Measurements from ENCODE around the gene AK3. TPM values are rescaled to one million over a fixed set of nuclear protein-coding genes. Genes with fewer than 3 reads are reported as not detected.
A peak's percentile ranks its signal among the peaks of the same experiment; 100 is the strongest.

The AK3 gene
- total RNA-seq, 1 experiment from 2014 or later, result 21.9 TPM

- DNase-seq (ENCODE audit: extremely low read depth, low read depth), result no peak
Measured at GRCh38 chr9:4709380-4709779, 31.6 kb downstream of the AK3 start.

- DNase-seq (ENCODE audit: extremely low read depth, low read depth), result no peak
Measured at GRCh38 chr9:4706971-4707622, 33.9 kb downstream of the AK3 start.

DNA sequence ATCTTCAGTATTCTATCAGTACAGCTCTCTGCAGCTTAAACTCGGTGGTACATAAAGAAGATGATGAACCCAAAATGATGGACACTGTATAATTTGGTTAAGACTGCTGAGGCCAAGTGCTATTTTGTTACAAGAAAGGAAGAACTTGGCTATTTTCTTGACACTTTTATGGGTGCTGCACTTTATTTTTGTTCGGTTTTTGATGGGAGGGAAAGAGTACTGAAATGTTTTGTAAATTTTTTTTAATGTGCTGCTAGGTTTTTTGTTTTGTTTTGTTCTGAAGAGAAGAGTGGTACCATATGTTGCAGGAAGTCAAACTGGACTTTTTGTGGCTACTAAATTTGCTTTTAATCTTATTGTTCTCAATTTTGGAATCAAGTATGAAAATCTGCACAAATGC, 35.0 kb downstream of the AK3 start:
- DNase-seq (ENCODE audit: extremely low read depth, low read depth), result no peak

- no peak for DNase-seq (ENCODE audit: extremely low read depth, low read depth)
Measured at GRCh38 chr9:4704129-4704528, 36.9 kb downstream of the AK3 start.

- DNase-seq (ENCODE audit: extremely low read depth, low read depth), result no peak
Measured at GRCh38 chr9:4701526-4701925, 39.5 kb downstream of the AK3 start.

DNA sequence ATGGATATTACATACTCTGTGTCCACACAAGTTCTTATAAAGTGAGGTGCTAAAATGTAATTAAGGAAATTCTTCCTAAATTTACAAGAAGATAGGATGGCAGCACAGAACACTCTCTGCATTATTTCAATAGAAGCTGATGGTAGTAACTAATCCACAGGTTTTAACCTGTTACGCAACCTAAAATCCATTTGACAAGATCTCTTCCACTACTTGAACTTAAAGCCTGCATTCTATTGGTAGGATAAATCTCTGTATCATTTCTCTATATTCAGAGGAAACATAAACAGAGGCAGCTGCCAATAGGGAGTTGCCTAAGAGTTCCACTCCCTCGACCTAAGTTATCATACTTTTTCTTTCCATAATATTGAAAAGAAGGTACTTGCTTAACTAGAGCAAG, 40.1 kb downstream of the AK3 start:
- no peak for DNase-seq (ENCODE audit: extremely low read depth, low read depth)

DNA sequence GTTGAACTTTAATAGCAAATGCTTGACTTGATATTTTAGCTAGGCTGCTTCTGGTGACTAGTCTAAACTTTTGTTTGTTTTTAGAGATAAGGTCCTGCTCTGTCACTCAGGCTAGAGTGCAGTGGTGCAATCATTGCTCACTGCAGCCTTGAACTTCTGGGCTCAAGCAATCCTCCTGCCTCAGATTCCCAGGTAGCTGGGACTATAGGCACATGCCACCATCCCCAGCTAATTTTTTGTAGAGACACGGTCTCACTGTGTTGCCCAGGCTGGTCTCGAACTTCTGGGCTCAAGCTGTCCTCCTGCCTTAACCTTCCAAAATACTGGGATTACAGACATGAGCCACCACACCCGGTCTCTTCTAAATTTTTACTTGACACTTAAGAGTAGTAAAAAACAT, 40.9 kb downstream of the AK3 start:
- no peak for DNase-seq (ENCODE audit: extremely low read depth, low read depth)

- DNase-seq (ENCODE audit: extremely low read depth, low read depth), result no peak
Measured at GRCh38 chr9:4691795-4692194, 49.2 kb downstream of the AK3 start.

- no peak for DNase-seq (ENCODE audit: extremely low read depth, low read depth)
Measured at GRCh38 chr9:4690144-4690543, 50.9 kb downstream of the AK3 start.

- no peak for DNase-seq (ENCODE audit: extremely low read depth, low read depth)
Measured at GRCh38 chr9:4689687-4690104, 51.3 kb downstream of the AK3 start.

DNA sequence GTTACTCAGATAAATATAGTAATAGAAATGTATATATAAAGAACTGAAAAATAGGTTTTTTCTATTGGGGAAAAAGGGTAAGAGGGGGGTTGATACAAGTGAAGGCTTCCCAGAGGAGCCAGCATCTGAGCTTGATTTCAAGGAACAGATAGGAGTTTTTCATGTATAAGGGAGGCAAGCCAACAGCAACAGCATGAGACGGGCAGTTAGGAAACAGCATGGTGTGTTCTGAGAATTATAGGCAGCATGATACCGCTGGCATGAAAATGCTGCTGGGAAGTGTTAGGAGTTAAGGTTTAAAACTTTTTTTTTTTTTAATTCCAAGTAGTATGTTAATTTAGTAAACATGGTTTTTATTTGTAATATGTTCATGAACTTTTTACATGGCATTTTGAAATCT, 52.0 kb downstream of the AK3 start:
- DNase-seq (ENCODE audit: extremely low read depth, low read depth), result no peak

DNA sequence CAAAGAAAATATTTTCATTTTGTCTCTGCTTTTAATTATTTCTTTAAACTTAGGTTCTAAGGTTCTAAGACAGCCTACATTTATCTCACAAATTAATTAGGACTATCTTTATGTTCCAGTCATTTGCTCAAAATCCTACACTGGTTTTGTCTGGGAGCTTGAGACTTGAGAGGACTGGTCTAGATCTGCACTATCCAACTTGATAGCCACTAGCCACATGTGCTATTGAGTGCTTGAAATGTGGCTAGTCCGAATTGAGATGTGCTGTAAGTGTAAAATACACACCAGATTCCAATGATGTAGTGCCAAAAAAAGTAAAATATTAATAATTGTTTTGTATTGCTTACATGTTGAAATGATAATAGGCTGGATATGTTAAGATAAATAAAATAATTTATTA, 54.4 kb downstream of the AK3 start:
- DNase-seq (ENCODE audit: extremely low read depth, low read depth), result no peak

DNA sequence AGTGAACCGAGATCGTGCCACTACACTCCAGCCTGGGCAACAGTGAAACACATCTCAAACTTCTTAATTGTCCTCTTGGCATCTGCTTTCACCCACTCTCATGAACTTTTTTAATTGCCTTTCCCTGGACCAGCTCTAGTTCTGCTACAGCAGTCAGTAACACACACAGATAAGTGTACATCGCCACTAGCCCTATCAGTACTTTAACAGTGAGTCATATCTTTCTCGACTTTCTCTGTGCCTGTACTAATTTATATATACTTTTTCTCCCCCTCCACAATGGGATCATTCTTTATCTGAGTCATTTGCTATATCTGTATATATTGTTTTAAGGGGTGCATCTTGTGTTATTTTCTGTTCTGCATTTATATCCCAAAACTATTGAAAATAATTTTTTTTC, 54.9 kb downstream of the AK3 start:
- DNase-seq (ENCODE audit: extremely low read depth, low read depth), result no peak

GRCh38 chr9:4684820-4685219, 56.2 kb downstream of the AK3 start:
- no peak for DNase-seq (ENCODE audit: extremely low read depth, low read depth)

DNA sequence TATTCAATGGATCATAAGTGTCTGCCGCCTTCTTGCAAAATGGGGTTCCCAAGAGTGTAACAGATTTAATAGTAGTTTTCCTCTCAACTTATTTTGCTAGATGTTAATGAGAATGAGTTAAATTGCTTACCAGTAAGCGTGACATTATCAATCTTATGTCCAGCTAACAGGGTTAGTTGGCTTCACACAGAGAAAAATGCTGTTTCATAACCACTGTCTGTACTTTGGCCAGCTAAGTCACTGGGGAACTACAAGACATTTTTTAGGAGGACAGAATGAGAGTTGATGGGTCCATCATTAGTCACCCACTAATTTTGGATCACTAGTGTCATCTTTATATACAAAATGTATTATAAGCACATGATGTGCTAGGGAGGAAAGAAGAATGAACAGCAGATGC, 60.3 kb downstream of the AK3 start:
- no peak for DNase-seq (ENCODE audit: extremely low read depth, low read depth)

DNA sequence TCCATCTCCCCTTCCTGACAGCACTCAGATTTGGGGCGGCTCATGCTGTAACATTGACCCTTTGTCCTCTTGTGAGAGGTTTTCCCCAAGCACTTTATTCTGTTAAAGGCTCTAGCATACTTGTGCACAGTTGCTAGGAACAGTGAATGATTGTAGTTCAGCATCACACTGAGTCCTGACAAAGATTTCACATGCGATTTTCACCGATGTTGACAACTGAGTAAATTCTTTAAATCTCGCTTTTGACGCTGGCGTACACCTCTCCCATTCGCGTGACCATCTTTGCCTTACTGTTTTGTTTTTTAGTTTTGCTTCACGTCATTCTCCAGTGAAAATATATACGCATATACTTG, 60.9 kb downstream of the AK3 start:
- no peak for DNase-seq (ENCODE audit: extremely low read depth, low read depth)

DNA sequence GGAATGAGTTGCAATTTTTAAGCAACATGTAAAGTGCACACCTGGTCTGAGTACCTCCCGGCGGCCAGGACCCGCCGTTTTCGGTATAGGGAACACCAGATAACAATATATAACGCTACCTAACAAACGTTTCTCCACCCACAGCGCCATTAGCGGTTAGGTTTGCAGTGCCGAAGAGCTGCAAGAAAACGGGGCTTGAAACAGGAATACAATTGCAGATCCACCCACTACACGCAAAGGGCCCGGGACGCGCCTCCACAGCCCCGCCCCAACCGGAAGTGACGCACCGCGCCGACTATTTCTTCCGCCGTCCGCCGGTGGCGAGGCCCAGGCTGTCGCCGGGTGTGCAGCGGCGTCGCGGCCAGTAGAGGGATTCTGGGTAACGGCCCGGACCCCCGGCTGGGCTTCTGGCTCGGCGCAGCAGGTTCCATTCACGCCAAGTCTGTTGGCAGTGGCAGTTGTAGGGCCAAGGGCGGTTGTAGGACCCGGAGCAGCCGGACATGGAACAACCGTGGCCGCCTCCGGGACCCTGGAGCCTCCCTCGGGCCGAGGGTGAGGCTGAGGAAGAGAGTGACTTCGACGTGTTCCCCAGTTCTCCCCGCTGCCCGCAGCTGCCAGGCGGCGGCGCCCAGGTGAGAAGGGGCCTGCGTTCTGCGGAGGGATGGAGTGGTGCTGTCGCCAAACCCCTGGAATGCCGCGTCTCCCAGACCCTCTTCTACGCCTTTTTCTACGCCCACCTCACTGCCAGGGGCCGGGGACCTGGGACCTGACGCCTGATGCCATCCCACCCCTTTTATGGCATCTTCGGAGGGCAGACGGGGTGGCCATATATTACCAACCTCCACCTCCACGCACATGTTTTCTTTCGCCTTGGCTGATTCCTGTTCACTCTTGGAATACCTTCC, 61.5 kb downstream of the AK3 start, which contains the start of gene CDC37L1:
Gene CDC37L1, plus strand, starts transcription at position 302 of the 905 bp plus-strand sequence. Its CDS starts 199 bp downstream, at position 501.
- peak; percentile 89 for DNase-seq (ENCODE audit: extremely low read depth, low read depth)

DNA sequence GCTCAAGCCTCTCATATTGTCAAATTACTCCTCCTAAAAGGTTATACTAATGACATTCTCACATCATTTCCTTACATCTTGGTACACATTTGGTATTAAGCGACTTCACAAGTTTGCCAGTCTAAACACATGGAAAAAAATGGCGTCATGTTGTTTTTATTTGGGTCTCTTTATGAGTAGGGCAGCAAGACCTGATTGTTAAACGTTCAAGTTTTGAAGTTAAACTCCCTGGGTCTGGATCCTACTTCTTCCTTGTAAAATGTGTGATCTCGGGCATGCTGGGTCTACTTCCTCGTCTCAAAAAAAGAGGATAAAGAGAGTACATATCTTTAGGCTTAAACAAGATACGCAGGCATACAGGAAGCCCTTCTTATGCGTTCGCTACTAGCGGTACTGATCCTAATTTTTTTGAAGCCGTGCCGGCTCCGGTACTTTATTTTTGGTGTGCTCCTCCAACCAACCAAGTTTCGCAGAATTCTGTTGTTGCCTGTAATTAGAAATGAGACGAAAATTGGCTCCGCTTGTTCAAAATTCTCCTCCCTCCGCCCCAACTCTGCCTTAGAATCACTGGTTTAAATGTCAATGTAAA, 62.2 kb downstream of the AK3 start:
- DNase-seq (ENCODE audit: extremely low read depth, low read depth), result peak; percentile 21

GRCh38 chr9:4677392-4677791, 63.6 kb downstream of the AK3 start:
- DNase-seq (ENCODE audit: extremely low read depth, low read depth), result no peak

DNA sequence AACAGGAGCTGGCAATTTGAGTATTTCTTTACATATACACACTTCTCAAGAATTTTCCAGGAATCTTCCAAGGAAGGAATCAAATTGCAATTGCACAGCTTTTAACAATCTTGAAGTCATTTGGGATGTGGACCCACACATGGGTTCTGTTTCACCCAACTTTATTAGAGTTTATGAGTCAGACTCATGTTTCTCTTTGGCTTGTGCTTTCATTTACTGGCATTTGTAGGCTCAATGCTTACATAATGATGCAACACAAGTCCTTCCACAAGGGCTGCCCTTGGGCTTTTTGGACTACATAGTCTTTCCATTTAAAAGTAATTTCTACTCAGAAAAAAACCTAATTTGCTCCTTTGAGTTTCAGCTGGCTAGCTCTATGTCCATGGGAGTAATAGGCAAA, 66.2 kb downstream of the AK3 start:
- no peak for DNase-seq (ENCODE audit: extremely low read depth, low read depth)

GRCh38 chr9:4671737-4672136, 69.3 kb downstream of the AK3 start:
- no peak for DNase-seq (ENCODE audit: extremely low read depth, low read depth)

- no peak for DNase-seq (ENCODE audit: extremely low read depth, low read depth)
Measured at GRCh38 chr9:4670591-4670990, 70.4 kb downstream of the AK3 start.
